ENCODE results near the gene ST3GAL5. TPM values are rescaled to one million over a fixed set of nuclear protein-coding genes. Genes with fewer than 3 reads are reported as not detected.
A peak's percentile ranks its signal among the peaks of the same experiment; 100 is the strongest.
"Not testable (repeated sequence)": the region's sequence is repeated elsewhere in the genome, so short reads cannot be mapped to it uniquely, and the experiment has no call there.

The ST3GAL5 gene
- total and polyA plus RNA-seq, 2 experiments from 2014 or later = 3.2 to 7.9 TPM

DNA sequence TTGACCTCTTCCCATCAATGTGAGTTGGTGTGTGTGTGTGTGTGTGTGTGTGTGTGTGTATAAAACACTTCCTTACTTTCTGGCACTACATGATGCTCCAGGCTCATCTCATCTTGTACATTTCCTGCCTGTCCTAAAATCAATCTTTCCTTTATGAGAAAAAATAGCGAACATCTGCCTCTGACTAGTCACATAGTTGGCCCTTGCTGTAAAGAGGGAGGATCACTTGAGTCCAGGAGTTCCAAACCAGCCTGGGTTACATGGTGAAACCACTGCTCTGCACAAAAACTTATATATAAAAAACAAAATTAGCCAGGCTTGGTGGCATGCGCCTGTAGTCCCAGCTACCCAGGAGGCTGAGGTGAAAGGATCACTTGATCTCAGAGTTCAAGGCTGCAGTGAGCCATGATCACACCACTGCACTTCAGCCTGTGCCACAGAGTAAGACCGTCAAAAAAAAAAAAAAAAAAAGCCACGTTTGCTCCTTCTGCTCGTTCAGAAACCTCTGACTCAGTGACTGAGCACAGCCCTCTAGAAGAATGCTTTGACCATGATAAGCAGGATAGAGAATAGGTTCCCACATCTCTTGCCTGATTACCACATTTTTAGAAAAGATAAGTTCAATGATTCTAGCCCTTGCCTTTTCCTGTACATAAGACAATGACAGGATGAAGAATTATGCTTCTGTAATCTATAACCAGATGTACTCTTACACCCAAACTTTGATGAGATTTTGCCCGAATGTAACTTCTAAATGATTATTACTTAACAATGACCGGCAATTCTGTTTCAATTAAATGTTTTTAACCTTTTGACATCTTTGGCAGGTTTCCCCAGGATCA lies 45.2 kb upstream of the ST3GAL5 start:
- H3K36me3 Mint-ChIP-seq (ENCODE audit: low read depth) = no peaks in the 10 kb centered on the region
- H3K4me2 ChIP-seq = no peak overlapping the region
- H3K4me3 ChIP-seq = no peak overlapping the region
- no peaks in the 10 kb centered on the region for H3F3A ChIP-seq (replicated peaks; ENCODE audit: low read depth)
- H3K27me3 ChIP-seq (ENCODE audit: insufficient read depth) = no peaks in the 10 kb centered on the region
- H3K4me3 Mint-ChIP-seq = no peak overlapping the region
- H3K27ac ChIP-seq (ENCODE audit: low read depth) = no peak overlapping the region
- ATAC-seq (no peak), DNase-seq (ENCODE audit: low spot score) (no peak)
- H3K27ac Mint-ChIP-seq = 0 out of 2 replicates have a peak overlapping the region, but pooled peaks have one; percentile 2
- no peaks in the 10 kb centered on the region for H4K20me1 ChIP-seq (replicated peaks; ENCODE audit: insufficient read depth)
- H3K4me1 Mint-ChIP-seq = peaks cover 12% of the 10 kb centered on the region
- H3K27me3 Mint-ChIP-seq (ENCODE audit: insufficient read depth, low read depth, poor library complexity) = peaks cover 2% of the 10 kb centered on the region
- no peaks in the 10 kb centered on the region for H3K9me2 ChIP-seq (ENCODE audit: insufficient read depth)
- no peaks in the 10 kb centered on the region for H3K79me2 ChIP-seq (replicated peaks; ENCODE audit: insufficient read depth)
- no peak overlapping the region for H2AFZ ChIP-seq
- H3K4me1 ChIP-seq (ENCODE audit: insufficient read depth) = peaks cover 5% of the 10 kb centered on the region
- TF ChIP-seq EZH2 (IDR thresholded peaks at IDR 0.05; ENCODE audit: low read depth, unreplicated experiment) (no peak), NANOG (IDR thresholded peaks at IDR 0.05; ENCODE audit: borderline replicate concordance) (no peak), ZNF331 (CRISPR knock-in tag; IDR thresholded peaks at IDR 0.05; ENCODE audit: low read depth) (no peak), STAT1 (IDR thresholded peaks at IDR 0.05; ENCODE audit: unreplicated experiment) (no peak), POLR2AphosphoS5 (IDR thresholded peaks at IDR 0.05; ENCODE audit: low read depth) (no peak), CREB1 (CRISPR knock-in tag; IDR thresholded peaks at IDR 0.05; ENCODE audit: low read depth) (no peak), JUNB (IDR thresholded peaks at IDR 0.05; ENCODE audit: unreplicated experiment) (no peak), EZH2phosphoT487 (IDR thresholded peaks at IDR 0.05; ENCODE audit: unreplicated experiment) (no peak)
- TF ChIP-seq, protein P1, sequence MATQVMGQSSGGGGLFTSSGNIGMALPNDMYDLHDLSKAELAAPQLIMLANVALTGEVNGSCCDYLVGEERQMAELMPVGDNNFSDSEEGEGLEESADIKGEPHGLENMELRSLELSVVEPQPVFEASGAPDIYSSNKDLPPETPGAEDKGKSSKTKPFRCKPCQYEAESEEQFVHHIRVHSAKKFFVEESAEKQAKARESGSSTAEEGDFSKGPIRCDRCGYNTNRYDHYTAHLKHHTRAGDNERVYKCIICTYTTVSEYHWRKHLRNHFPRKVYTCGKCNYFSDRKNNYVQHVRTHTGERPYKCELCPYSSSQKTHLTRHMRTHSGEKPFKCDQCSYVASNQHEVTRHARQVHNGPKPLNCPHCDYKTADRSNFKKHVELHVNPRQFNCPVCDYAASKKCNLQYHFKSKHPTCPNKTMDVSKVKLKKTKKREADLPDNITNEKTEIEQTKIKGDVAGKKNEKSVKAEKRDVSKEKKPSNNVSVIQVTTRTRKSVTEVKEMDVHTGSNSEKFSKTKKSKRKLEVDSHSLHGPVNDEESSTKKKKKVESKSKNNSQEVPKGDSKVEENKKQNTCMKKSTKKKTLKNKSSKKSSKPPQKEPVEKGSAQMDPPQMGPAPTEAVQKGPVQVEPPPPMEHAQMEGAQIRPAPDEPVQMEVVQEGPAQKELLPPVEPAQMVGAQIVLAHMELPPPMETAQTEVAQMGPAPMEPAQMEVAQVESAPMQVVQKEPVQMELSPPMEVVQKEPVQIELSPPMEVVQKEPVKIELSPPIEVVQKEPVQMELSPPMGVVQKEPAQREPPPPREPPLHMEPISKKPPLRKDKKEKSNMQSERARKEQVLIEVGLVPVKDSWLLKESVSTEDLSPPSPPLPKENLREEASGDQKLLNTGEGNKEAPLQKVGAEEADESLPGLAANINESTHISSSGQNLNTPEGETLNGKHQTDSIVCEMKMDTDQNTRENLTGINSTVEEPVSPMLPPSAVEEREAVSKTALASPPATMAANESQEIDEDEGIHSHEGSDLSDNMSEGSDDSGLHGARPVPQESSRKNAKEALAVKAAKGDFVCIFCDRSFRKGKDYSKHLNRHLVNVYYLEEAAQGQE (IDR thresholded peaks at IDR 0.05; ENCODE audit: unreplicated experiment) = no peak
- TF ChIP-seq, protein P2, sequence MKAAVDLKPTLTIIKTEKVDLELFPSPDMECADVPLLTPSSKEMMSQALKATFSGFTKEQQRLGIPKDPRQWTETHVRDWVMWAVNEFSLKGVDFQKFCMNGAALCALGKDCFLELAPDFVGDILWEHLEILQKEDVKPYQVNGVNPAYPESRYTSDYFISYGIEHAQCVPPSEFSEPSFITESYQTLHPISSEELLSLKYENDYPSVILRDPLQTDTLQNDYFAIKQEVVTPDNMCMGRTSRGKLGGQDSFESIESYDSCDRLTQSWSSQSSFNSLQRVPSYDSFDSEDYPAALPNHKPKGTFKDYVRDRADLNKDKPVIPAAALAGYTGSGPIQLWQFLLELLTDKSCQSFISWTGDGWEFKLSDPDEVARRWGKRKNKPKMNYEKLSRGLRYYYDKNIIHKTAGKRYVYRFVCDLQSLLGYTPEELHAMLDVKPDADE (IDR thresholded peaks at IDR 0.05) = no peak
- no peaks in the 10 kb centered on the region for H3K9me3 Mint-ChIP-seq
- no peaks in the 10 kb centered on the region for H3K36me3 ChIP-seq (ENCODE audit: insufficient read depth)

DNA sequence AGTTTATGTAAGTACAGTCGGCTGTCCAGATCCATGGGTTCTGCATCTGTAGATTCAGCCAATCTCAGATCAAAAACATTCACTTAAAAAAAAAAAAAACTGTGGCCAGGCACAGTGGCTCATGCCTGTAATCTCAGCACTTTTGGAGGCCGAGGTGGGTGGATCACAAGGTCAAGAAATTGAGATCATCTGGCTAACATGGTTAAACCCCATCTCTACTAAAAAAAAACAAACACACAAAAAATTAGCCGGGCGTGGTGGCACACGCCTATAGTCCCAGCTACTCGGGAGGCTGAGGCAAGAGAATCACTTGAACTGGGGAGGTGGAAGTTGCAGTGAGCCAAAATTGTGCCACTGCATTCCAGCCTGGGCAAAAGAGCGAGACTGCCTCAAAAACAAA lies 42.4 kb upstream of the ST3GAL5 start:
- H3K36me3 ChIP-seq (ENCODE audit: insufficient read depth); ATAC-seq; H3K4me3 ChIP-seq; H3K27ac Mint-ChIP-seq; H3K27me3 ChIP-seq (ENCODE audit: insufficient read depth); H3F3A ChIP-seq (replicated peaks; ENCODE audit: low read depth); H4K20me1 ChIP-seq (replicated peaks; ENCODE audit: insufficient read depth); H3K79me2 ChIP-seq (replicated peaks; ENCODE audit: insufficient read depth); H3K4me3 Mint-ChIP-seq; H3K36me3 Mint-ChIP-seq (ENCODE audit: low read depth); H3K9me2 ChIP-seq (ENCODE audit: insufficient read depth); H2AFZ ChIP-seq; H3K9me3 Mint-ChIP-seq; H3K4me1 ChIP-seq (ENCODE audit: insufficient read depth); H3K27me3 Mint-ChIP-seq (ENCODE audit: insufficient read depth, low read depth, poor library complexity); DNase-seq (ENCODE audit: low spot score); H3K4me2 ChIP-seq; H3K27ac ChIP-seq (ENCODE audit: low read depth): not testable (repeated sequence)
- peaks cover 10% of the 10 kb centered on the region for H3K4me1 Mint-ChIP-seq

Measured in GM23338 (cell line).